Prostate gland (tissue), 2 donors: ENCODE results near the gene KSR2. TPM values are rescaled to one million over a fixed set of nuclear protein-coding genes. Genes with fewer than 3 reads are reported as not detected.

Experiments
- DNase-seq: peaks from one replicate; pipeline ENCODE4 v3.0.0-alpha.2; 2019; ENCODE audit warnings: low spot score
- H3K27ac ChIP-seq, 2 donors: fragments of 200-600 bp; sonication (generic); 2 replicates each; pipeline ENCODE4 v1.5.1; 2017 to 2019
- H3K27me3 ChIP-seq: fragments of 200-600 bp; sonication (generic); replicated peaks from 2 replicates; pipeline ENCODE4 v1.5.1; 2019; ENCODE audit not compliant: insufficient read depth
- H3K36me3 ChIP-seq, 2 donors: fragments of 200-600 bp; sonication (generic); 1 replicate in 1 of 2; 2 replicates in 1 of 2; pipeline versions ENCODE4 v1.5.1 to v1.8.1; 2017 to 2019
- H3K4me1 ChIP-seq: fragments of 200-600 bp; sonication (generic); replicated peaks from 2 replicates; pipeline ENCODE4 v1.5.1; 2019
- H3K4me3 ChIP-seq, 2 donors: fragments of 200-600 bp; sonication (generic); 2 replicates each; pipeline ENCODE4 v1.5.1; 2017 to 2019
- H3K9me3 ChIP-seq: fragments of 200-600 bp; sonication (generic); 2 replicates; pipeline ENCODE4 v1.5.1; 2017
- CTCF ChIP-seq, 4 experiments: fragments of 200-600 bp in 2 of 4; fragments of 450-650 bp in 2 of 4; sonication (generic) in 2 of 4; IDR thresholded peaks; 1 replicate in 3 of 4; 2 replicates in 1 of 4; pipeline ENCODE4 v1.5.1; 2016 to 2019; ENCODE audit warnings: antibody characterized with exemption in 4 of 4, mild to moderate bottlenecking in 2 of 4, moderate library complexity in 2 of 4
- POLR2A ChIP-seq: fragments of 450-650 bp; IDR thresholded peaks from one replicate; pipeline ENCODE4 v1.6.1; 2016; ENCODE audit warnings: antibody characterized with exemption, mild to moderate bottlenecking
- POLR2AphosphoS5 ChIP-seq: sonication (generic); formaldehyde crosslinking; IDR thresholded peaks from one replicate; pipeline ENCODE4 v1.6.1; 2017; ENCODE audit warnings: antibody characterized with exemption
- whole genome bisulfite sequencing: methylation state at CpG from one replicate; pipeline ENCODE4 v1.1.5; 2018; 5-methylcytosine and 5-hydroxymethylcytosine counted together
- intact Hi-C: fragments of 100-400 bp; cut with DNase I; formaldehyde crosslinking; loops from one replicate; pipeline ENCODE4 v1.14.2; 2022
- total RNA-seq, 2 donors: library from RNA; depleted of rRNA; stranded (reverse); fragments of >200 nt; gene quantifications; one replicate each; pipeline ENCODE4 v1.1.0, GENCODE V29; 2016

The KSR2 gene
- total RNA-seq, 2 donors from 2014 or later, result 1.0 to 1.7 TPM

GRCh38 chr12:117592588-117593305, 376.0 kb downstream of the KSR2 start:
- DNase-seq, result no peak
- 62% methylated on average over 9 of the region's 9 CpGs for WGBS
- intact Hi-C loops, result no loop called here
- Histone ChIP-seq H3K9me3 (no peaks in the 10 kb centered on the region), H3K36me3 (no peaks in the 10 kb centered on the region), H3K4me3 (no peak overlapping the region), H3K27me3 (no peaks in the 10 kb centered on the region), H3K4me1 (no peaks in the 10 kb centered on the region), H3K27ac (no peak overlapping the region)
- TF ChIP-seq POLR2AphosphoS5 (no peak), CTCF (IDR thresholded peaks at IDR 0.05) (no peak), POLR2A (no peak)

GRCh38 chr12:117590999-117591398, 377.8 kb downstream of the KSR2 start:
- WGBS, result 57% methylated on average over 2 of the region's 2 CpGs
- Histone ChIP-seq H3K27me3 (no peaks in the 10 kb centered on the region), H3K9me3 (no peaks in the 10 kb centered on the region), H3K4me3 (no peak overlapping the region), H3K36me3 (no peaks in the 10 kb centered on the region), H3K27ac (no peak overlapping the region), H3K4me1 (no peaks in the 10 kb centered on the region)
- no peak for DNase-seq
- intact Hi-C loops, result no loop called here
- no peak for TF ChIP-seq CTCF (IDR thresholded peaks at IDR 0.05)
- no peak for TF ChIP-seq POLR2AphosphoS5
- TF ChIP-seq POLR2A, result no peak

- intact Hi-C loops, result no loop called here
- TF ChIP-seq CTCF (IDR thresholded peaks at IDR 0.05), result no peak
- TF ChIP-seq POLR2A, result no peak
- TF ChIP-seq POLR2AphosphoS5, result no peak
- H3K27me3 ChIP-seq, result no peaks in the 10 kb centered on the region
- WGBS, result 83% methylated on average over 3 of the region's 3 CpGs
- DNase-seq, result no peak
- H3K27ac ChIP-seq, result no peak overlapping the region
- no peak overlapping the region for H3K4me3 ChIP-seq
- no peaks in the 10 kb centered on the region for H3K9me3 ChIP-seq
- H3K36me3 ChIP-seq, result no peaks in the 10 kb centered on the region
- H3K4me1 ChIP-seq, result no peaks in the 10 kb centered on the region
These were observed 378.4 kb downstream of the KSR2 start for GRCh38 chr12:117590386-117590785.

GRCh38 chr12:117589021-117589420, 379.8 kb downstream of the KSR2 start:
- no peaks in the 10 kb centered on the region for H3K4me1 ChIP-seq
- no peak overlapping the region for H3K4me3 ChIP-seq
- no peaks in the 10 kb centered on the region for H3K9me3 ChIP-seq
- H3K36me3 ChIP-seq, result no peaks in the 10 kb centered on the region
- intact Hi-C loops, result loop anchor here (10.0 kb wide), 1 partner anchor 354 kb away; no protein-coding TSS in a partner anchor
- H3K27ac ChIP-seq, result no peak overlapping the region
- no peaks in the 10 kb centered on the region for H3K27me3 ChIP-seq
- TF ChIP-seq CTCF (IDR thresholded peaks at IDR 0.05), result no peak
- TF ChIP-seq POLR2A, result no peak
- TF ChIP-seq POLR2AphosphoS5, result no peak
- no peak for DNase-seq
- 86% methylated on average over 1 of the region's 1 CpG for WGBS
